K562 (cell line): ENCODE data around the gene ANK2. TPM values are rescaled to one million over a fixed set of nuclear protein-coding genes. Genes with fewer than 3 reads are reported as not detected.

Experiments
- ATAC-seq: fragments of 200-7000 bp; cut with Tn5 transposase; 3 replicates; pipeline ENCODE4 v1.9.1; 2020; ENCODE audit warnings: moderate library complexity
- BruUV-seq: library from RNA; stranded (reverse); fragments of 400-500 nt; replicated peaks from 2 replicates; lab custom pipeline; 2021; lab: Mats Ljungman, UMichigan
- CTCF ChIA-PET: fragments of 300-600 bp; formaldehyde crosslinking; extraction: SDS; loops from one replicate; lab custom pipeline; 2021; ENCODE audit warnings: low intra/inter-chr PET ratio; lab: Yijun Ruan, JAX
- POLR2A ChIA-PET: fragments of 300-600, 350-650 bp; sonication (Branson Sonifier 250); formaldehyde crosslinking; extraction: SDS; loops from one replicate; lab custom pipeline; 2021; ENCODE audit warnings: antibody characterized with exemption, inconsistent platforms; lab: Yijun Ruan, JAX
- DNase-seq, 4 experiments: peaks; one replicate each; pipeline versions ENCODE4 v3.0.0 to v3.0.0-alpha.2; 2011 to 2018; ENCODE audit warnings: low spot score in 3 of 4, mixed read lengths in 3 of 4; ENCODE audit errors: extremely low read depth in 1 of 4
- FAIRE-seq: peaks from 2 replicates; lab custom pipeline; 2011; peaks lifted over from hg19 to GRCh38; lab: Jason Lieb, UNC
- H2AFZ ChIP-seq: 2 replicates; pipeline ENCODE4 v1.6.0; 2011; ENCODE audit warnings: low read depth, low read length, control low read depth, inconsistent platforms
- H3K27ac ChIP-seq: fragments of 200-600 bp; 3 replicates; pipeline ENCODE4 v1.8.0; 2011; ENCODE audit warnings: low read depth, mild to moderate bottlenecking, control low read depth, inconsistent platforms, low read length, moderate library complexity, mixed read lengths; ENCODE audit errors: extremely low read depth
- H3K27me3 ChIP-seq, 2 experiments: fragments of 300-600 bp in 1 of 2; 2 replicates in 1 of 2; 3 replicates in 1 of 2; pipeline versions ENCODE4 v1.6.0 to v1.8.0; 2011; ENCODE audit warnings: inconsistent platforms in 2 of 2, low read length in 2 of 2, mild to moderate bottlenecking in 1 of 2, mixed read lengths in 1 of 2, moderate library complexity in 1 of 2; ENCODE audit not compliant: control insufficient read depth in 2 of 2, insufficient read depth in 2 of 2
- H3K36me3 ChIP-seq: fragments of 300-600 bp; 3 replicates; pipeline ENCODE4 v1.8.0; 2011; ENCODE audit warnings: mild to moderate bottlenecking, low read length, inconsistent platforms; ENCODE audit not compliant: control insufficient read depth, insufficient read depth
- H3K4me1 ChIP-seq, 2 experiments: fragments of 200-600 bp in 1 of 2; replicated peaks in 1 of 2; 2 replicates in 1 of 2; 3 replicates in 1 of 2; pipeline versions ENCODE4 v1.5.1 to v1.8.0; 2011; ENCODE audit warnings: inconsistent platforms in 2 of 2, low read length in 2 of 2, mild to moderate bottlenecking in 1 of 2, mixed read lengths in 1 of 2, moderate library complexity in 1 of 2; ENCODE audit not compliant: control insufficient read depth in 2 of 2, insufficient read depth in 2 of 2
- H3K4me2 ChIP-seq: 2 replicates; pipeline ENCODE4 v1.6.1; 2011; ENCODE audit warnings: low read length, control low read depth, inconsistent platforms, mixed read lengths; ENCODE audit not compliant: insufficient read depth
- H3K4me3 ChIP-seq: fragments of 200-600 bp; sonication (generic), shearing (Covaris generic); 2 replicates; pipeline ENCODE4 v1.5.1; 2016; ENCODE audit warnings: control low read depth, inconsistent platforms
- H3K79me2 ChIP-seq: fragments of 200-600 bp; 3 replicates; pipeline ENCODE4 v1.8.0; 2011; ENCODE audit warnings: low read length, inconsistent platforms; ENCODE audit not compliant: control insufficient read depth, insufficient read depth
- H3K9ac ChIP-seq, 2 experiments: 2 replicates each; pipeline versions ENCODE4 v1.6.0 to v1.6.1; 2011; ENCODE audit warnings: low read depth in 2 of 2, low read length in 2 of 2, control low read depth in 1 of 2, inconsistent platforms in 1 of 2, mild to moderate bottlenecking in 1 of 2, mixed read lengths in 1 of 2; ENCODE audit not compliant: insufficient read depth in 1 of 2
- H3K9me1 ChIP-seq: one replicate; pipeline ENCODE4 v1.6.0; 2011; ENCODE audit warnings: inconsistent platforms, mild to moderate bottlenecking, low read length, moderate library complexity; ENCODE audit not compliant: control insufficient read depth, insufficient read depth
- H3K9me3 ChIP-seq: replicated peaks from 2 replicates; pipeline ENCODE4 v1.5.1; 2011; ENCODE audit warnings: low read depth, low read length, inconsistent platforms; ENCODE audit not compliant: control insufficient read depth, insufficient read depth
- H4K20me1 ChIP-seq: replicated peaks from 2 replicates; pipeline ENCODE4 v1.6.1; 2011; ENCODE audit warnings: low read length, inconsistent platforms, mixed read lengths; ENCODE audit not compliant: control insufficient read depth, insufficient read depth
- GATAD2B ChIP-seq: fragments of 450-650 bp; IDR thresholded peaks from 2 replicates; pipeline ENCODE4 v1.6.1; 2017; ENCODE audit warnings: mild to moderate bottlenecking, borderline replicate concordance
- KDM4B ChIP-seq, 2 experiments: fragments of 450-650 bp in 1 of 2; sonication (generic) in 1 of 2; IDR thresholded peaks; 2 replicates each; pipeline ENCODE4 v1.6.1; 2016 to 2017; ENCODE audit warnings: borderline replicate concordance in 2 of 2, antibody characterized with exemption in 1 of 2, low read depth in 1 of 2, mild to moderate bottlenecking in 1 of 2
- NR2C1 ChIP-seq, 2 experiments: fragments of 450-650 bp; IDR thresholded peaks; 2 replicates each; pipeline ENCODE4 v1.6.1; 2017; ENCODE audit warnings: mild to moderate bottlenecking in 2 of 2, antibody characterized with exemption in 1 of 2, inconsistent platforms in 1 of 2, missing compliant biosample characterization in 1 of 2, missing genetic modification characterization in 1 of 2
- POLR2AphosphoS2 ChIP-seq: IDR thresholded peaks from 2 replicates; pipeline ENCODE4 v1.6.1; 2012; ENCODE audit warnings: low read length, improper control_type of control experiment
- ZNF12 ChIP-seq: sonication (generic); formaldehyde crosslinking; IDR thresholded peaks from 2 replicates; pipeline ENCODE4 v1.4.0; 2020; ENCODE audit warnings: mild to moderate bottlenecking, missing genetic modification reagents
- WGBS: fragments of 100-300 bp; shearing (Covaris generic); methylation state at CpG from one replicate; pipeline ENCODE4 v1.1.6; 2016; ENCODE audit warnings: low coverage, mixed read lengths; ENCODE audit not compliant: insufficient coverage; ENCODE audit errors: missing lambda C conversion rate; 5-methylcytosine and 5-hydroxymethylcytosine counted together
- in situ Hi-C: fragments of 300-500 bp; cut with MboI; formaldehyde crosslinking; loops from 4 replicates; pipeline ENCODE4 v1.15.0; 2018; ENCODE audit warnings: inconsistent platforms, mixed read lengths
- intact Hi-C: fragments of 100-400 bp; cut with micrococcal nuclease; formaldehyde crosslinking; loops from 2 replicates; pipeline ENCODE4 v1.14.2; 2022
- polyA plus RNA-seq, 8 experiments: library from polyadenylated mRNA; depleted of rRNA in 4 of 8; stranded (reverse) in 5 of 8; unstranded in 3 of 8; fragments of >200 nt; fragmentation: Nextera tagmentation in 2 of 8; fragmentation: Illumina TruSeq in 1 of 8; extraction: Ambion mirVana in 2 of 8; extraction: Trizol in 1 of 8; gene quantifications; 2 replicates each; pipeline versions ENCODE4 v1.2.1 to v1.2.3, GENCODE V29; 2011 to 2014; ENCODE audit warnings: inconsistent platforms in 1 of 8, missing spikeins in 1 of 8
- total RNA-seq, 7 experiments: library from RNA; depleted of rRNA in 6 of 7; stranded (reverse); fragments of >200 nt in 6 of 7; fragmentation: Illumina TruSeq in 2 of 7; extraction: Trizol in 2 of 7; gene quantifications; 2 replicates each; pipeline versions ENCODE4 v1.2.1 to v1.2.3, GENCODE V29; 2011 to 2021; ENCODE audit warnings: low replicate concordance in 1 of 7
- TF ChIP-seq, protein P1 (sequence below): fragments of 250-450 bp; sonication (Bioruptor Pico); IDR thresholded peaks from 2 replicates; pipeline ENCODE4 v1.5.0; 2021; ENCODE audit warnings: mild to moderate bottlenecking, borderline replicate concordance

Gene ANK2
- total and polyA plus RNA-seq, 9 of the 15 experiments (the other 6 are each of a cell fraction or from before 2014, with no cell fraction given): 0.07 to 0.24 TPM; not detected in 7

GRCh38 chr4:113382704-113383103 is 333.3 kb downstream of the ANK2 start:
- H2AFZ ChIP-seq: no peak overlapping the region
- DNase-seq (no peak), FAIRE-seq (no peak), ATAC-seq (no peak)
- H3K36me3 ChIP-seq: no peaks in the 10 kb centered on the region
- H3K9ac ChIP-seq: no peak overlapping the region
- no peak overlapping the region for H3K27ac ChIP-seq
- H3K4me2 ChIP-seq: no peak overlapping the region
- H3K9me3 ChIP-seq: no peaks in the 10 kb centered on the region
- ChIA-PET POLR2A (no interaction called here), CTCF (no interaction called here)
- no peaks in the 10 kb centered on the region for H3K79me2 ChIP-seq
- intact Hi-C loops (no loop called here), in situ Hi-C loops (no loop called here)
- no peaks in the 10 kb centered on the region for H3K4me1 ChIP-seq
- no TSS peak for BruUV-seq
- no peaks in the 10 kb centered on the region for H3K9me1 ChIP-seq
- H3K4me3 ChIP-seq: no peak overlapping the region
- H3K27me3 ChIP-seq: no peaks in the 10 kb centered on the region
- WGBS: 0% methylated on average over 1 of the region's 1 CpG
- no peaks in the 10 kb centered on the region for H4K20me1 ChIP-seq
- TF ChIP-seq GATAD2B: no peak
- TF ChIP-seq, protein P1, sequence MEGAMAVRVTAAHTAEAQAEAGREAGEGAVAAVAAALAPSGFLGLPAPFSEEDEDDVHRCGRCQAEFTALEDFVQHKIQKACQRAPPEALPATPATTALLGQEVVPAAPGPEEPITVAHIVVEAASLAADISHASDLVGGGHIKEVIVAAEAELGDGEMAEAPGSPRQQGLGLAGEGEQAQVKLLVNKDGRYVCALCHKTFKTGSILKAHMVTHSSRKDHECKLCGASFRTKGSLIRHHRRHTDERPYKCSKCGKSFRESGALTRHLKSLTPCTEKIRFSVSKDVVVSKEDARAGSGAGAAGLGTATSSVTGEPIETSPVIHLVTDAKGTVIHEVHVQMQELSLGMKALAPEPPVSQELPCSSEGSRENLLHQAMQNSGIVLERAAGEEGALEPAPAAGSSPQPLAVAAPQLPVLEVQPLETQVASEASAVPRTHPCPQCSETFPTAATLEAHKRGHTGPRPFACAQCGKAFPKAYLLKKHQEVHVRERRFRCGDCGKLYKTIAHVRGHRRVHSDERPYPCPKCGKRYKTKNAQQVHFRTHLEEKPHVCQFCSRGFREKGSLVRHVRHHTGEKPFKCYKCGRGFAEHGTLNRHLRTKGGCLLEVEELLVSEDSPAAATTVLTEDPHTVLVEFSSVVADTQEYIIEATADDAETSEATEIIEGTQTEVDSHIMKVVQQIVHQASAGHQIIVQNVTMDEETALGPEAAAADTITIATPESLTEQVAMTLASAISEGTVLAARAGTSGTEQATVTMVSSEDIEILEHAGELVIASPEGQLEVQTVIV: no peak
- no peak for TF ChIP-seq NR2C1 (IDR thresholded peaks at IDR 0.05)
- no peak for TF ChIP-seq NR2C1 (tag; IDR thresholded peaks at IDR 0.05)
- TF ChIP-seq POLR2AphosphoS2: no peak
- no peak for TF ChIP-seq KDM4B (IDR thresholded peaks at IDR 0.05; ENCODE audit: borderline replicate concordance in 2 of 2, low read depth in 1 of 2)
- TF ChIP-seq ZNF12 (CRISPR knock-in tag): no peak
